ENCODE measurements around the gene BEX3.

DNA sequence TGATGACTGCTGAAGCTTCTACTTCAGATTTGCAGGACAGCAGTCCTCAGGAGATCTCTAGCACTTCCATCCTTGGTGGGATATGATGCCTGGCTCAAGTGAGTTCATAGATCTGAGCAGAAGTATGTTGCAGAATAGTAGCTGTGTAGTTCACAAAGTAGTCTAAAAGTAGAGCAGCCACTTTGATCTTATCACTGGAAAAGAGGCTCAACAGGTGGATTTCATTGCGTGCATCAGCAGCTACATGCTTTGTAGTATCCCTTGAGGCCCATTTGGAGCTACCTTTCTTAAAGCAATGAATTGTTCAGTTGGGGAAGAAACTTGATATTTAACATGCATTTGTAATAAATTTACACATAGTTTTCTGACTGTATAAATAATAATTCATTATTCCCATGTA lies 29.9 kb downstream of the BEX3 start:
- TF ChIP-seq ZNF121 (CRISPR knock-in tag; IDR thresholded peaks at IDR 0.05) (no peak), PREB (CRISPR knock-in tag; IDR thresholded peaks at IDR 0.05; ENCODE audit: borderline replicate concordance) (no peak), NR3C1 (CRISPR knock-in tag; conservative IDR thresholded peaks at IDR 0.05; ENCODE audit: low read depth) (no peak), CTCF (IDR thresholded peaks at IDR 0.05) (no peak), FOXK1 (CRISPR knock-in tag; IDR thresholded peaks at IDR 0.05) (no peak), ATF2 (CRISPR knock-in tag; IDR thresholded peaks at IDR 0.05; ENCODE audit: borderline replicate concordance, low read depth) (no peak), MAX (CRISPR knock-in tag; IDR thresholded peaks at IDR 0.05) (no peak), NR2C2 (CRISPR knock-in tag; IDR thresholded peaks at IDR 0.05) (no peak), ZNF512 (CRISPR knock-in tag; IDR thresholded peaks at IDR 0.05; ENCODE audit: borderline replicate concordance) (no peak), GABPB1 (CRISPR knock-in tag; IDR thresholded peaks at IDR 0.05) (no peak), USF1 (CRISPR knock-in tag; IDR thresholded peaks at IDR 0.05) (no peak), TP53 (CRISPR knock-in tag; IDR thresholded peaks at IDR 0.05) (no peak)
- TF ChIP-seq, protein P1, sequence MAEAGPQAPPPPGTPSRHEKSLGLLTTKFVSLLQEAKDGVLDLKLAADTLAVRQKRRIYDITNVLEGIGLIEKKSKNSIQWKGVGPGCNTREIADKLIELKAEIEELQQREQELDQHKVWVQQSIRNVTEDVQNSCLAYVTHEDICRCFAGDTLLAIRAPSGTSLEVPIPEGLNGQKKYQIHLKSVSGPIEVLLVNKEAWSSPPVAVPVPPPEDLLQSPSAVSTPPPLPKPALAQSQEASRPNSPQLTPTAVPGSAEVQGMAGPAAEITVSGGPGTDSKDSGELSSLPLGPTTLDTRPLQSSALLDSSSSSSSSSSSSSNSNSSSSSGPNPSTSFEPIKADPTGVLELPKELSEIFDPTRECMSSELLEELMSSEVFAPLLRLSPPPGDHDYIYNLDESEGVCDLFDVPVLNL (CRISPR knock-in tag; IDR thresholded peaks at IDR 0.05; ENCODE audit: borderline replicate concordance, low read depth) = no peak

Measured in WTC11 (cell line).